NT2/D1 (cell line): ENCODE results near the gene DOCK10.

Source experiments
- YY1 ChIP-seq: IDR thresholded peaks from 2 replicates; pipeline ENCODE4 v1.6.1; 2011; ENCODE audit not compliant: insufficient read length, insufficient read depth
- ZNF274 ChIP-seq: IDR thresholded peaks from 2 replicates; pipeline ENCODE4 v1.6.1; 2011; ENCODE audit warnings: mild to moderate bottlenecking, low read depth, low read length

GRCh38 chr2:224956706-224957105 lies 85.6 kb downstream of the DOCK10 start:
- no peak for TF ChIP-seq ZNF274
- no peak for TF ChIP-seq YY1
